MM.1S (cell line): ENCODE results near the gene ST8SIA2.

Experiments
- DNase-seq: peaks from one replicate; pipeline ENCODE4 v3.0.0-alpha.2; 2015
- H2AFZ ChIP-seq: fragments of 300-600 bp; sonication (generic); 2 replicates; pipeline ENCODE4 v1.6.0; 2016; ENCODE audit warnings: antibody characterized with exemption, low read length
- H3F3A ChIP-seq: fragments of 300-600 bp; sonication (generic); 2 replicates; pipeline ENCODE4 v1.6.1; 2016; ENCODE audit warnings: mild to moderate bottlenecking, antibody characterized with exemption, low read length, moderate library complexity, mixed read lengths; ENCODE audit not compliant: insufficient read depth
- H3K27ac ChIP-seq: fragments of 300-600 bp; sonication (generic); 2 replicates; pipeline ENCODE4 v1.5.1; 2016; ENCODE audit warnings: mild to moderate bottlenecking, low read length
- H3K27me3 ChIP-seq: fragments of 300-600 bp; sonication (generic); replicated peaks from 2 replicates; pipeline ENCODE4 v1.6.0; 2016; ENCODE audit warnings: low read length; ENCODE audit not compliant: insufficient read depth
- H3K36me3 ChIP-seq: fragments of 300-600 bp; sonication (generic); replicated peaks from 2 replicates; pipeline ENCODE4 v1.6.1; 2016; ENCODE audit warnings: mild to moderate bottlenecking, low read length, mixed read lengths; ENCODE audit not compliant: insufficient read depth
- H3K4me1 ChIP-seq: fragments of 300-600 bp; sonication (generic); 2 replicates; pipeline ENCODE4 v1.6.1; 2016; ENCODE audit warnings: low read length, mixed read lengths
- H3K4me2 ChIP-seq: fragments of 300-600 bp; sonication (generic); 2 replicates; pipeline ENCODE4 v1.6.0; 2016; ENCODE audit warnings: low read depth, low read length
- H3K4me3 ChIP-seq: fragments of 300-600 bp; sonication (generic); 2 replicates; pipeline ENCODE4 v1.5.1; 2016; ENCODE audit warnings: low read length, mixed read lengths
- H3K79me2 ChIP-seq: fragments of 300-600 bp; sonication (generic); 2 replicates; pipeline ENCODE4 v1.6.1; 2016; ENCODE audit warnings: mixed run types, low read length, mixed read lengths
- H3K9ac ChIP-seq: fragments of 300-600 bp; sonication (generic); 2 replicates; pipeline ENCODE4 v1.6.1; 2016; ENCODE audit warnings: low read length, mixed read lengths
- H3K9me2 ChIP-seq: fragments of 300-600 bp; sonication (generic); replicated peaks from 2 replicates; pipeline ENCODE4 v1.6.1; 2016; ENCODE audit warnings: mild to moderate bottlenecking, low read length, mixed read lengths; ENCODE audit not compliant: insufficient read depth
- H3K9me3 ChIP-seq: fragments of 300-600 bp; sonication (generic); replicated peaks from 2 replicates; pipeline ENCODE4 v1.6.1; 2016; ENCODE audit warnings: mild to moderate bottlenecking, low read length, mixed read lengths; ENCODE audit not compliant: insufficient read depth
- H4K20me1 ChIP-seq: fragments of 300-600 bp; sonication (generic); 2 replicates; pipeline ENCODE4 v1.6.1; 2016; ENCODE audit warnings: mild to moderate bottlenecking, low read length, moderate library complexity, mixed read lengths; ENCODE audit not compliant: insufficient read depth
- EZH2 ChIP-seq: fragments of 300-600 bp; sonication (generic); optimal IDR thresholded peaks from 2 replicates; pipeline ENCODE3; 2017; ENCODE audit warnings: low read depth, mild to moderate bottlenecking, antibody characterized with exemption, low read length, mixed read lengths
- EZH2phosphoT487 ChIP-seq: fragments of 300-600 bp; sonication (generic); IDR thresholded peaks from 2 replicates; pipeline ENCODE4 v1.6.1; 2018; ENCODE audit warnings: antibody characterized with exemption, low read length
- TF ChIP-seq, protein P1 (sequence below): fragments of 300-600 bp; sonication (generic); IDR thresholded peaks from 2 replicates; pipeline ENCODE4 v1.5.1; 2016; ENCODE audit warnings: antibody characterized with exemption, low read length, mixed read lengths

ST8SIA2 gene

DNA sequence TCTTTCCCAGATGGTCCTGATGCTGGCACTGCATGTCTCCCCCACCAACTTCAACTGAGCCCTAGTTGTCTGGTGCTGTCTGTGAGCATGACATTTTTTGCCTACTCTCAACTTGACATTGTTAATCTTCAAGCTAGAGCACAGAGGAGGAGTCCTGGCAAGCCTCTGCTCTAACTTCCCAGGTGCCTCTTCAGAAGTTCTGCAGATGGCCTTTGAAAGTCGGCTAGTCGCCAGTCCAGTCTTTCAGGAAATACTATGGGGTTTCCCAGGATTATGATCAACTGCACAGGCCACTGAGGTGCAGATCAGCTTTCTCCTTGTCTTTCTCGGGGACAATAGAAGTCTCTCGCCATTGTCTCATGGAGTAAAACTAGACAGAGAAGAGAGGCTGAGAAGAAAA lies 86.7 kb downstream of the ST8SIA2 start:
- Histone ChIP-seq H3K27me3 (no peaks in the 10 kb centered on the region), H3F3A (no peaks in the 10 kb centered on the region), H3K4me3 (no peak overlapping the region), H3K9ac (no peak overlapping the region), H4K20me1 (no peaks in the 10 kb centered on the region), H2AFZ (no peak overlapping the region), H3K4me2 (no peak overlapping the region), H3K36me3 (no peaks in the 10 kb centered on the region), H3K4me1 (no peaks in the 10 kb centered on the region), H3K27ac (no peak overlapping the region), H3K9me3 (no peaks in the 10 kb centered on the region), H3K9me2 (no peaks in the 10 kb centered on the region), H3K79me2 (no peaks in the 10 kb centered on the region)
- TF ChIP-seq EZH2phosphoT487: no peak
- DNase-seq: no peak

DNA sequence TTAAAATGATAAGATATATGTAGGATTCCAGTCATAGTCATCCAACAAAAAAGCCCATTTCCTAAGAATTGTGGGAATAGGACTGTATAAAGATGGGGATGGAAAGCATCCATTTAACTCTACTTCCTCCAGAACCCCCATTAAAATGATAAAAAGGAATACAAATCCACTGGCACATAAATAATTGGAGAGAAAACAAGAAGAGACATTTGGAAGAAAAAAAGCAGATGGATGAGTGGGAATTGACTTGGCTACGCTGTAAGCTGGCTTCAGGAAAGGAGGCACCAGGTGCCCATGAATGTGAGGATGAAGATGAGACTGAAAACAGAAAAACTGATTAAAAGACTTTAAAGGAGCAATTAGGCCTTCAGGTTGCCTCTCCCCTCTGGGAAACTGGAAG lies 91.8 kb downstream of the ST8SIA2 start:
- no peaks in the 10 kb centered on the region for H3K9me3 ChIP-seq
- H3K9me2 ChIP-seq: no peaks in the 10 kb centered on the region
- H4K20me1 ChIP-seq: no peaks in the 10 kb centered on the region
- no peaks in the 10 kb centered on the region for H3K4me1 ChIP-seq
- H3K36me3 ChIP-seq: no peaks in the 10 kb centered on the region
- no peak overlapping the region for H3K9ac ChIP-seq
- TF ChIP-seq, protein P1, sequence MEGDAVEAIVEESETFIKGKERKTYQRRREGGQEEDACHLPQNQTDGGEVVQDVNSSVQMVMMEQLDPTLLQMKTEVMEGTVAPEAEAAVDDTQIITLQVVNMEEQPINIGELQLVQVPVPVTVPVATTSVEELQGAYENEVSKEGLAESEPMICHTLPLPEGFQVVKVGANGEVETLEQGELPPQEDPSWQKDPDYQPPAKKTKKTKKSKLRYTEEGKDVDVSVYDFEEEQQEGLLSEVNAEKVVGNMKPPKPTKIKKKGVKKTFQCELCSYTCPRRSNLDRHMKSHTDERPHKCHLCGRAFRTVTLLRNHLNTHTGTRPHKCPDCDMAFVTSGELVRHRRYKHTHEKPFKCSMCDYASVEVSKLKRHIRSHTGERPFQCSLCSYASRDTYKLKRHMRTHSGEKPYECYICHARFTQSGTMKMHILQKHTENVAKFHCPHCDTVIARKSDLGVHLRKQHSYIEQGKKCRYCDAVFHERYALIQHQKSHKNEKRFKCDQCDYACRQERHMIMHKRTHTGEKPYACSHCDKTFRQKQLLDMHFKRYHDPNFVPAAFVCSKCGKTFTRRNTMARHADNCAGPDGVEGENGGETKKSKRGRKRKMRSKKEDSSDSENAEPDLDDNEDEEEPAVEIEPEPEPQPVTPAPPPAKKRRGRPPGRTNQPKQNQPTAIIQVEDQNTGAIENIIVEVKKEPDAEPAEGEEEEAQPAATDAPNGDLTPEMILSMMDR: no peak
- no peak for TF ChIP-seq EZH2phosphoT487
- TF ChIP-seq EZH2: no peak
- no peak overlapping the region for H3K27ac ChIP-seq
- no peak overlapping the region for H3K4me2 ChIP-seq
- no peaks in the 10 kb centered on the region for H3F3A ChIP-seq
- H3K27me3 ChIP-seq: no peaks in the 10 kb centered on the region
- no peak overlapping the region for H2AFZ ChIP-seq
- no peaks in the 10 kb centered on the region for H3K79me2 ChIP-seq
- no peak for DNase-seq
- H3K4me3 ChIP-seq: no peak overlapping the region

DNA sequence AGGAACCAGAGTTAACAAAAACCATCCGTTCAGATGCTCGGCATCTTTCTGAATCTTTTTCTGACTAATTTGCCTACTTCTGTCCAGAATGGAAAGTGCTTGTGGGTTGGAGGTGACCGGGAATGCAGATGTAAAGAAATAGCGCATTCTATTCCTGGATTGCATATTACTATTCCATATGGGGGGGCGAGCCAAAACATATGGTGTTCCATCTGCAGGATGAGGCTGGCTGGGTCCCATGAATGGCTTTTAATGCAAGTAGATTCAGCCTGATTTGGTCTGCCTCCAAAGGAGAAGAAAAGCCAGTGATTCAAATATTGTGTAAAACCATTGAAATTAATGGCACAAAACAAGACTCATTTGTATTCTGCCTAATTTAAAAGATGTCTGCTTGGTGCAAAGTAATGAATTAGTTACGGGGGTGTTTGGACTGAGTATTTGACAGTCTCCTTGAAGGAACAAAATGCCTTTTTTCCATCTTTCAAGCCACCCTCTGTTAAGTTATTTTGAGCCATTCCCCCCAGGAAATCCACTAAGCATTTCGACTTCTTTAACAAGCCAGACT lies 99.0 kb downstream of the ST8SIA2 start:
- Histone ChIP-seq H3K36me3 (no peaks in the 10 kb centered on the region), H3K9me2 (no peaks in the 10 kb centered on the region), H3K27me3 (no peaks in the 10 kb centered on the region), H3K79me2 (no peaks in the 10 kb centered on the region), H4K20me1 (no peaks in the 10 kb centered on the region), H2AFZ (no peak overlapping the region), H3K4me2 (no peak overlapping the region), H3K4me1 (no peaks in the 10 kb centered on the region), H3K4me3 (no peak overlapping the region), H3K9ac (no peak overlapping the region), H3K9me3 (no peaks in the 10 kb centered on the region), H3K27ac (no peak overlapping the region), H3F3A (no peaks in the 10 kb centered on the region)
- TF ChIP-seq, protein P1: no peak
- TF ChIP-seq EZH2phosphoT487: no peak
- no peak for TF ChIP-seq EZH2
- no peak for DNase-seq

DNA sequence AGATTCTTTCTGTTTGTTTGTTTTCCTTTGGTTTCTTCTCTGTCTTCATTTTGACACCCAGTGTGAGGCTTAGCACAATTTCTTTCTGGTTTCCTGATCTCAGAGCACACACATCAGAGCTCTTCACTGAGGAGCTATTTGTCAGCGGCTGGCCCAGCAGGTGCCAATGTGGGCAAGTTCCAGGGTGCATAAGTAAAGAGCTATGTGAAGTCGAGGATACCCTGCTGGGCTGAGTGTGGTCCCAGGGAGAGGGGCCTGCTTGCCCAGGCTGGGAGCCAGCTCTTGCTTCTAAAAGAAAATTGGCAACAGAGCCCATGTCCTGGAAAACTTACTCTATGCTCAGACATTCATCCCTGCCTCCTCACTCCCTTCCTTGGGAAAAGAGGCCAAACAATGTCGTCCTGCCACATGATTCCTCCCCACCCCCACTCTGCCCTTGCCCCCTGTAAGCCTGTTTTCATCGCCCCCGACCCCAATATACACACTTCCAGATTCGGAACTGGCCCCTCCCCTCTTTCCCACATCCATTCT lies 101.2 kb downstream of the ST8SIA2 start:
- H3K4me1 ChIP-seq: no peaks in the 10 kb centered on the region
- no peak overlapping the region for H3K4me2 ChIP-seq
- H3K27ac ChIP-seq: no peak overlapping the region
- TF ChIP-seq, protein P1: no peak
- TF ChIP-seq EZH2phosphoT487 (no peak), EZH2 (no peak)
- no peaks in the 10 kb centered on the region for H4K20me1 ChIP-seq
- no peak overlapping the region for H3K4me3 ChIP-seq
- H2AFZ ChIP-seq: no peak overlapping the region
- H3K79me2 ChIP-seq: no peaks in the 10 kb centered on the region
- no peaks in the 10 kb centered on the region for H3K27me3 ChIP-seq
- H3F3A ChIP-seq: no peaks in the 10 kb centered on the region
- no peaks in the 10 kb centered on the region for H3K9me2 ChIP-seq
- no peak for DNase-seq
- H3K9me3 ChIP-seq: no peaks in the 10 kb centered on the region
- H3K36me3 ChIP-seq: no peaks in the 10 kb centered on the region
- H3K9ac ChIP-seq: no peak overlapping the region
